NCI-H774 (cell line): ENCODE results near the gene ZC3H12A.

ENCODE experiments used
- DNase-seq: peaks from one replicate; lab custom pipeline; 2025; lab: John Stamatoyannopoulos, UW

ZC3H12A gene

GRCh38 chr1:37455516-37455915 lies 18.9 kb upstream of the ZC3H12A start:
- DNase-seq: no peak

- DNase-seq: no peak
Measured at GRCh38 chr1:37456614-37457013, 17.8 kb upstream of the ZC3H12A start.

GRCh38 chr1:37458551-37458950 lies 15.8 kb upstream of the ZC3H12A start:
- DNase-seq: no peak

- no peak for DNase-seq
Measured at GRCh38 chr1:37461698-37462436, 12.5 kb upstream of the ZC3H12A start.

DNA sequence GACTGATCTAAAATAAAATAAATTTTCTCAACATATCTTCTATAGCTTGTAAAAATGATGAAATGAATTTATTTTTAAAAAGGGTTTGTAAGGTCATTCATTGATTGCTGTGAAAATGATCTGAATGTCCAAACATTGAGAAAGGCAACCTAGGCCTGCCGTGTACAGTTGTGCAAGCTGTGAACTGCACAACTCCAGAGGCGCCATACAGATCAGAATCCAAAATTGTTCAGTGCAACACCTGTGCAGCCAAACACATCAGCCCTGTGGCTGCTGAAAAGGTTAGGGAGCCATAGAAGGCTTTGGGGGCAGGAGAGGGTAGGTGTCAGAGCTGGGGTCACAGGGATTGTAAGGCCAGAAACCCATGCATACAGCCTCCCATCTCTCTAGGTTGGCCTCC lies 9.9 kb upstream of the ZC3H12A start:
- no peak for DNase-seq

- DNase-seq: no peak
Measured at GRCh38 chr1:37465593-37466517, 8.5 kb upstream of the ZC3H12A start.

GRCh38 chr1:37468037-37468436 lies 6.3 kb upstream of the ZC3H12A start:
- DNase-seq: no peak

DNA sequence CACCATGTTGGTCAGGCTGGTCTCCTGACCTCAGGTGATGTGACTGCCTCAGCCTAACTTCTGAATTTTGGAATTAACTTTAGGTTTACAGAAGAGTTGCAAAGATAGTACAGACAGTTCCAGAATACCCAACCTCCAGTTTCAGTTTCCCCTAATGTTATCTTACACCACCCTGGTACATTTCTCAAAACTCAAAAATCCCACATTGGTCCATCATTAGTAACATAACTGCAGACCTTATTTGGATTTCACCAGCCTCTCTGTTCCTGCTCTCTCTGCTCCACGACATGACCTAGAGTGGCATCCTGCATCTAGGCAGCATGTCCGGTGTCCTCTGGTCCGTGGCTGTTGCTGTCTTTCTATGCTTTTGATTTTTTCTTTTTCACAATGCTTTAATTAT lies 5.0 kb upstream of the ZC3H12A start:
- DNase-seq: no peak

DNA sequence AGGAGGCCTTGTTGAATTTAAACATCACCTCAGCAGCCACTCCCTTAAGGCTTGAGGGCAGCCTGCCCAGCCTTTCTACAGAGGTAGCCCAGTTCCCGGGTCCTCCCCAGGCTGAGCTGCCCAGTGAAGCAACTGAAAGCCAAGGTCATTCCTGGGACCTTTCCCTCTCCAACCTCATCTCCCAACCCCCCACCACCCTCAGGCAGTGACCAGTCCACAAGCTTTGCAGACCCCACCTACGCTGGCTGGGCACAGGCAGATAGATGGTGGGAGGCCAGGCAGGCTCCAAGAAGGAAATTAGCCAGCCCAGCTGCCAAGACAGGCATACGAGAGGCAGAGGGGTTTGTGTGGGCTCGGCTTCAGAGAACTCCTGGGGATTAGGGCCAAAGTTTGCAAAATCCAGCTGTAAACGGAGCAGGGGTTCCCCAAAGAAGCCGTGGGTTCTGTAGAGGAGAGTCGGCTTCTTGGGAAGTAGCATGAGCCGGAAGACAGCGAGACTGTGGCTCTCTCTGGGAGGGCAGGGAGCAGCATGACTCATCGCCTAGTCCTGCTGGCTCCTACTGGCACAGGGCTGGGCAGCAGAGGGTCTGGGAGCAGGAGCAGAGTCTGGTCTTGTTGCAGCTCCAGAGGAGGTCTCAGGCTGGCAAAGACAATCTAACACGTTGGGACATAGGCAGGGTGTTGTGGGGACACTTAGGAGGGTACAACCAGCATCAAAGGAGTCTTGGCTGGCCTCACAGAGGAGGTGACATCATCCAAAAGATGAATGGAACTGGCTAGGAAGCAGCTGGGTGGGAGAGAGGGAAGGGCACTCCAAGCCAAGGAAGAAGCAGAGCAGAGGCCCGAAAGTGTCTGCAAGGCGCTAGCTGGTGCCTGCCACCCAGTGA lies 2.8 kb upstream of the ZC3H12A start:
- peak; percentile 21 for DNase-seq

GRCh38 chr1:37472281-37472680 lies 2.1 kb upstream of the ZC3H12A start:
- DNase-seq: no peak

GRCh38 chr1:37472994-37473393 lies 1.4 kb upstream of the ZC3H12A start:
- no peak for DNase-seq

DNA sequence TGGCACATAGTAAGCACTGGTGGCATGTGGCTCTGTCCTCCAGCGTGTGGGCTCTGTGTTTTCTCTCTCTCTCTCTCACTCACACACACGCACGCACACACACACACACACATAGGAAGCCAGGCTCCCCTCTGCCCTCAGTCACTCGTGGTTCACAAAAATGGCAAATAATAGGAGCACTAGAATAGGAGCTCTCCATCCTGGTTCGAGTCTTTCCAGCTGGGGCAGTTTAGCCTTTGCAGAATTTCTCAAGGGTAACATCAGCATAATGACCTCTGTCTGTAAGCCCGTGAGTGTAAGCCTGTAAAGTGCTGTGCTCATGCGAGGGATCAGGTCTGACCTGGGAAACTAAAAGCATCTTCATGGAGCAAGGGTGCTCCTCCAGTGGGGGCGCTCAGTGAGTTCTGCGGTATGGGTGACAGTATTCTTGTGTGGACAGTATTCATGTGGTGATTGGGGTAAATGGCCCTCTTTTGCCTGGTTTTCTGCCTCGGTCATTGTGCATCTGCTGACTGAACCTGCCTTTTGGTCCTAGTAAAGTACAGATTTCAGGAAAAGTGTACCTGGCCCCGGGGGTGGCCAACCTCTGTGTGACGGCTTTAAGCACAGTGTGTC lies 842 bp upstream of the ZC3H12A start:
- no peak for DNase-seq

- no peak for DNase-seq
Measured at GRCh38 chr1:37474697-37475379, 458 bp downstream of the ZC3H12A start.

- no peak for DNase-seq
Measured at GRCh38 chr1:37475380-37476086, 1.2 kb downstream of the ZC3H12A start.

DNA sequence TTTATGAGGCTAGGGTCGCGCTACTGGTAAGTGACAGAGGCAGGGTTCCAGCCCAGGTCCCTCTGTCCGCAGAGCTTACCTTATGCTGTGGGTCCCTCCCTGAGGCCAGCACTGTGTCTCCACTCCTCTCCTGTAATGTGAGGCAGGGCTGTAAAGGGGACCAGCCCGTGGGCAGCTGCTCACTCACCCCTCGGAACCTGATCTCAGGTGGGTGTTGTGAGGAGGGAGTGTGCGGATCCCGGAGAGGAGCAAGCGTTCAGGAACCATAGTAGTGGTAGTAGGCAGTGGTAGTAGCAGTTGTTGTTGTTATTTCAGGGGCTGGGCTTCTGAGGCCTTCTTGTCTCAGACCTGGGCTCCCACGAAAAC lies 1.7 kb downstream of the ZC3H12A start:
- DNase-seq: no peak

- DNase-seq: no peak
Measured at GRCh38 chr1:37476460-37477197, 2.2 kb downstream of the ZC3H12A start.

- no peak for DNase-seq
Measured at GRCh38 chr1:37477198-37477931, 3.0 kb downstream of the ZC3H12A start.

DNA sequence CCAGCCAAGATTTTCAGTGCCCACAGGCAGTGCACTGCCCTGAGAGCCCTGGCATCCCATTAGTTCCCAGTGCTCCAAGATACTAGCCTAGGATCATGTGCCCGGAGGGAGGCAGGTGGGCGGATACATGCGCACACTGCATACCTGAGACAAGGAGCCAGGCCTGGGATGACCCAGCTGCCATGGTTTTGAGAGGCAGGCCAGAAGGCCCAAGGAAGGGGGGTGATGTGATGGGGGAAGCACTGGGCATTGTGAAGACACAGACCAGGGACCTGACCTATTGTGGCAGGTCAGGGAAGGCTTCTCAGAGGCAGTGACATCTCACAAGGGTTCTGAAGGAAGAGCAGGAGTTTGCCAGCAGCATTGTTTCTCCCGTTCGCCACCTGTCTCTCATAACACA lies 3.6 kb downstream of the ZC3H12A start:
- DNase-seq: no peak

DNA sequence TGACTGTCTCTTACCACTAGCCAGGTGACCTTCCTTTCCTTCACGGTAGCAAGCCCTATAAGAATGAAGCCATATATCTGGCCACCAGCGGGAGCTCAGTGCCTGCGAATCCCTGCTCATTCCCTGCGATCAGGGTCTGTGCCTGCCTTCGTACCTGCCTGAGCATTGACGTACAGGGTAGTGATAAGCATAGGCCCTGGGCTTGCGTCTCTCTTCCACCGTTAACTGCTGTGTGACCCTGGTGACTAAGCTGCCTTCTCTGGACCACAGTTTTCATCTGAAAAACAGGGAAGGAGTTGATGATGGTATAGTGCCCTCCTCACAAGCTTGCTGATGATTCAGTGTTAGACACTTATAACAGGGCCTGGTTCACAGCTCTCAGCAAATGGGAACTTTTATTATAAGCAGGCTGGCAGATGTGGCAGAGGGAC lies 4.1 kb downstream of the ZC3H12A start:
- no peak for DNase-seq
